Colonic mucosa (tissue), 4 donors: Measurements from ENCODE around the gene TRIP13. TPM values are rescaled to one million over a fixed set of nuclear protein-coding genes. Genes with fewer than 3 reads are reported as not detected.

Experiments used
- DNase-seq: peaks from one replicate; pipeline ENCODE4 v3.0.0-alpha.2; 2020
- H3K27ac ChIP-seq: fragments of 200-600 bp; one replicate; pipeline ENCODE4 v1.8.0; 2021
- H3K27me3 ChIP-seq: fragments of 200-600 bp; one replicate; pipeline ENCODE4 v1.8.0; 2021
- H3K36me3 ChIP-seq: fragments of 200-600 bp; one replicate; pipeline ENCODE4 v1.8.0; 2021
- H3K4me1 ChIP-seq: fragments of 200-600 bp; one replicate; pipeline ENCODE4 v1.8.0; 2021; ENCODE audit warnings: mild to moderate bottlenecking
- H3K4me3 ChIP-seq: fragments of 200-600 bp; one replicate; pipeline ENCODE4 v1.8.0; 2021
- H3K9ac ChIP-seq, 2 donors: one replicate each; pipeline ENCODE4 v1.7.0; 2013; ENCODE audit warnings: control low read depth in 2 of 2, low read depth in 2 of 2, low read length in 2 of 2
- H3K9me3 ChIP-seq: fragments of 200-600 bp; one replicate; pipeline ENCODE4 v1.8.0; 2021
- CTCF ChIP-seq: fragments of 200-600 bp; IDR thresholded peaks from one replicate; pipeline ENCODE4 v1.8.0; 2022; ENCODE audit warnings: antibody characterized with exemption, mild to moderate bottlenecking
- intact Hi-C: fragments of 100-400 bp; cut with DNase I; formaldehyde crosslinking; loops from one replicate; pipeline ENCODE4 v1.14.1; 2022
- total RNA-seq, 2 donors: library from RNA; stranded (reverse); fragmentation: NEBNext Ultra II Directional in 1 of 2; extraction: Animal tissue kit (Norgen Biotek cat#: 25700) in 1 of 2; gene quantifications; one replicate each; pipeline ENCODE4 v1.2.1, GENCODE V29; 2021
- donor health status: healthy.
- donor health status: DM: no; HTN: no; CAD: no.
- donor health status: DM: no; HTN: no; CAD: no.

Gene TRIP13
- total RNA-seq, 2 donors from 2014 or later: 5.8 to 18.1 TPM

GRCh38 chr5:848671-849111 is 44.0 kb upstream of the TRIP13 start:
- Histone ChIP-seq H3K4me1 (no peaks in the 10 kb centered on the region), H3K27ac (no peak overlapping the region), H3K36me3 (no peaks in the 10 kb centered on the region), H3K4me3 (no peak overlapping the region), H3K27me3 (peaks cover 12% of the 10 kb centered on the region), H3K9me3 (no peaks in the 10 kb centered on the region), H3K9ac (no peak overlapping the region)
- intact Hi-C loops: no loop called here
- DNase-seq: no peak
- no peak for TF ChIP-seq CTCF

GRCh38 chr5:849651-850301 is 42.9 kb upstream of the TRIP13 start:
- H3K9ac ChIP-seq: no peak overlapping the region
- no peaks in the 10 kb centered on the region for H3K4me1 ChIP-seq
- no peak overlapping the region for H3K27ac ChIP-seq
- TF ChIP-seq CTCF: no peak
- H3K4me3 ChIP-seq: no peak overlapping the region
- no peak for DNase-seq
- H3K9me3 ChIP-seq: no peaks in the 10 kb centered on the region
- no peaks in the 10 kb centered on the region for H3K36me3 ChIP-seq
- intact Hi-C loops: no loop called here
- peaks cover 12% of the 10 kb centered on the region for H3K27me3 ChIP-seq

GRCh38 chr5:850511-851006 is 42.1 kb upstream of the TRIP13 start, which contains the start of gene ZDHHC11:
ZDHHC11 (minus strand) TSS chr5:850986; CDS start chr5:850602, 384 bp downstream.
- no peaks in the 10 kb centered on the region for H3K36me3 ChIP-seq
- peaks cover 12% of the 10 kb centered on the region for H3K27me3 ChIP-seq
- H3K27ac ChIP-seq: no peak within 1 kb of the TSS
- H3K9ac ChIP-seq: no peak within 1 kb of the TSS
- no peaks in the 10 kb centered on the region for H3K4me1 ChIP-seq
- no peaks in the 10 kb centered on the region for H3K9me3 ChIP-seq
- no peak for TF ChIP-seq CTCF
- no peak within 1 kb of the TSS for H3K4me3 ChIP-seq
- intact Hi-C loops: no loop called here
- DNase-seq: no peak

GRCh38 chr5:851076-851475 is 41.6 kb upstream of the TRIP13 start:
- DNase-seq: no peak
- Histone ChIP-seq H3K9me3 (no peaks in the 10 kb centered on the region), H3K27ac (no peak overlapping the region), H3K27me3 (peaks cover 12% of the 10 kb centered on the region), H3K9ac (no peak overlapping the region), H3K4me1 (no peaks in the 10 kb centered on the region), H3K36me3 (no peaks in the 10 kb centered on the region), H3K4me3 (no peak overlapping the region)
- TF ChIP-seq CTCF: no peak
- intact Hi-C loops: no loop called here

- TF ChIP-seq CTCF: no peak
- no peak for DNase-seq
- Histone ChIP-seq H3K27me3 (peaks cover 12% of the 10 kb centered on the region), H3K9ac (no peak overlapping the region), H3K36me3 (no peaks in the 10 kb centered on the region), H3K4me1 (no peaks in the 10 kb centered on the region), H3K27ac (no peak overlapping the region), H3K9me3 (no peaks in the 10 kb centered on the region), H3K4me3 (no peak overlapping the region)
- intact Hi-C loops: no loop called here
These were observed 41.1 kb upstream of the TRIP13 start for GRCh38 chr5:851553-851952.
